Stimulated activated naive CD8-positive, alpha-beta T cell treated with anti-CD3 and anti-CD28 coated beads, Interleukin-15, Interleukin-2, amounts not matched to agents 100 ng/mL and 50 ng/mL, for 24 hours (primary cell): ENCODE results near the gene TMEM35B.
"Not testable (repeated sequence)": the region's sequence is repeated elsewhere in the genome, so short reads cannot be mapped to it uniquely, and the experiment has no call there.

Experiments used
- H3K27ac Mint-ChIP-seq: one replicate; pipeline ENCODE4 v1.8.0; 2021; ENCODE audit warnings: mild to moderate bottlenecking, mixed read lengths
- H3K27me3 Mint-ChIP-seq: one replicate; pipeline ENCODE4 v1.8.0; 2021; ENCODE audit warnings: mixed read lengths
- H3K36me3 Mint-ChIP-seq: one replicate; pipeline ENCODE4 v1.8.0; 2021; ENCODE audit warnings: low read depth, mixed read lengths
- H3K4me1 Mint-ChIP-seq: one replicate; pipeline ENCODE4 v1.8.0; 2021; ENCODE audit warnings: low read depth, mixed read lengths
- H3K4me3 Mint-ChIP-seq: one replicate; pipeline ENCODE4 v1.8.0; 2021; ENCODE audit warnings: mild to moderate bottlenecking, mixed read lengths
- H3K9me3 Mint-ChIP-seq: one replicate; pipeline ENCODE4 v1.8.0; 2021; ENCODE audit warnings: mixed read lengths

TMEM35B gene

GRCh38 chr1:34984793-34985608, at the start of gene TMEM35B:
Gene TMEM35B, minus strand, starts transcription at chr1:34985347. Its CDS starts 42 bp downstream, at chr1:34985305.
- Mint-ChIP-seq H3K9me3 (no peaks in the 10 kb centered on the region), H3K27me3 (no peaks in the 10 kb centered on the region), H3K4me3 (peak within 1 kb of the TSS; percentile 98), H3K4me1 (peaks cover 67% of the 10 kb centered on the region), H3K36me3 (peaks cover 33% of the 10 kb centered on the region), H3K27ac (peak within 1 kb of the TSS; percentile 97)

GRCh38 chr1:35033346-35033745, 48.2 kb upstream of the TMEM35B start:
- Mint-ChIP-seq H3K36me3 (peaks cover 19% of the 10 kb centered on the region), H3K4me3 (no peak overlapping the region), H3K27me3 (no peaks in the 10 kb centered on the region), H3K27ac (no peak overlapping the region), H3K4me1 (peaks cover 32% of the 10 kb centered on the region), H3K9me3 (peaks cover 6% of the 10 kb centered on the region)

- H3K27ac Mint-ChIP-seq, result no peak overlapping the region
- H3K36me3 Mint-ChIP-seq, result peaks cover 24% of the 10 kb centered on the region
- H3K9me3 Mint-ChIP-seq, result peaks cover 6% of the 10 kb centered on the region
- H3K4me3 Mint-ChIP-seq, result peak overlapping the region; percentile 100
- no peaks in the 10 kb centered on the region for H3K27me3 Mint-ChIP-seq
- H3K4me1 Mint-ChIP-seq, result peaks cover 37% of the 10 kb centered on the region
These were observed 47.2 kb upstream of the TMEM35B start for GRCh38 chr1:35032384-35032739.

- peak overlapping the region; percentile 100 for H3K4me3 Mint-ChIP-seq
- peaks cover 6% of the 10 kb centered on the region for H3K9me3 Mint-ChIP-seq
- peaks cover 45% of the 10 kb centered on the region for H3K4me1 Mint-ChIP-seq
- H3K36me3 Mint-ChIP-seq, result peaks cover 36% of the 10 kb centered on the region
- H3K27ac Mint-ChIP-seq, result peak overlapping the region; percentile 99
- H3K27me3 Mint-ChIP-seq, result no peaks in the 10 kb centered on the region
These were observed 45.8 kb upstream of the TMEM35B start for GRCh38 chr1:35030756-35031446.

GRCh38 chr1:35030338-35030737, 45.2 kb upstream of the TMEM35B start:
- peaks cover 6% of the 10 kb centered on the region for H3K9me3 Mint-ChIP-seq
- H3K27me3 Mint-ChIP-seq, result no peaks in the 10 kb centered on the region
- peak overlapping the region; percentile 100 for H3K4me3 Mint-ChIP-seq

GRCh38 chr1:35029761-35030160, 44.6 kb upstream of the TMEM35B start:
- H3K36me3 Mint-ChIP-seq, result peaks cover 41% of the 10 kb centered on the region
- H3K4me1 Mint-ChIP-seq, result peaks cover 49% of the 10 kb centered on the region
- no peak overlapping the region for H3K27ac Mint-ChIP-seq
- H3K27me3 Mint-ChIP-seq, result no peaks in the 10 kb centered on the region
- H3K9me3 Mint-ChIP-seq, result peaks cover 6% of the 10 kb centered on the region
- H3K4me3 Mint-ChIP-seq, result peak overlapping the region; percentile 100

More at GRCh38 chr1:35030338-35030737, 45.2 kb upstream of the TMEM35B start:
- peaks cover 49% of the 10 kb centered on the region for H3K4me1 Mint-ChIP-seq
- H3K36me3 Mint-ChIP-seq, result peaks cover 41% of the 10 kb centered on the region
- peak overlapping the region; percentile 99 for H3K27ac Mint-ChIP-seq

GRCh38 chr1:35016406-35016805, 31.3 kb upstream of the TMEM35B start:
- no peaks in the 10 kb centered on the region for H3K4me1 Mint-ChIP-seq
- H3K9me3 Mint-ChIP-seq, result no peaks in the 10 kb centered on the region
- H3K4me3 Mint-ChIP-seq, result no peak overlapping the region
- no peak overlapping the region for H3K27ac Mint-ChIP-seq
- peaks cover 25% of the 10 kb centered on the region for H3K36me3 Mint-ChIP-seq
- no peaks in the 10 kb centered on the region for H3K27me3 Mint-ChIP-seq

GRCh38 chr1:35014486-35014885, 29.3 kb upstream of the TMEM35B start:
- Mint-ChIP-seq H3K27me3 (no peaks in the 10 kb centered on the region), H3K4me1 (no peaks in the 10 kb centered on the region), H3K9me3 (no peaks in the 10 kb centered on the region), H3K4me3 (no peak overlapping the region), H3K27ac (no peak overlapping the region), H3K36me3 (peaks cover 39% of the 10 kb centered on the region)

- H3K9me3 Mint-ChIP-seq, result no peaks in the 10 kb centered on the region
- H3K27me3 Mint-ChIP-seq, result no peaks in the 10 kb centered on the region
- no peak overlapping the region for H3K27ac Mint-ChIP-seq
- peaks cover 39% of the 10 kb centered on the region for H3K36me3 Mint-ChIP-seq
- no peak overlapping the region for H3K4me3 Mint-ChIP-seq
- no peaks in the 10 kb centered on the region for H3K4me1 Mint-ChIP-seq
These were observed 20.6 kb upstream of the TMEM35B start for GRCh38 chr1:35005711-35006110.

GRCh38 chr1:35001743-35002142, 16.6 kb upstream of the TMEM35B start:
- Mint-ChIP-seq H3K27me3 (no peaks in the 10 kb centered on the region), H3K4me1 (no peaks in the 10 kb centered on the region), H3K36me3 (peaks cover 37% of the 10 kb centered on the region), H3K27ac (no peak overlapping the region), H3K9me3 (no peaks in the 10 kb centered on the region), H3K4me3 (no peak overlapping the region)

- peaks cover 13% of the 10 kb centered on the region for H3K36me3 Mint-ChIP-seq
- no peak overlapping the region for H3K4me3 Mint-ChIP-seq
- H3K27me3 Mint-ChIP-seq, result no peaks in the 10 kb centered on the region
- H3K9me3 Mint-ChIP-seq, result no peaks in the 10 kb centered on the region
- H3K4me1 Mint-ChIP-seq, result no peaks in the 10 kb centered on the region
- H3K27ac Mint-ChIP-seq, result no peak overlapping the region
These were observed 9.7 kb upstream of the TMEM35B start for GRCh38 chr1:34994878-34995277.

- no peak overlapping the region for H3K27ac Mint-ChIP-seq
- H3K27me3 Mint-ChIP-seq, result no peaks in the 10 kb centered on the region
- peaks cover 17% of the 10 kb centered on the region for H3K36me3 Mint-ChIP-seq
- no peak overlapping the region for H3K4me3 Mint-ChIP-seq
- peaks cover 44% of the 10 kb centered on the region for H3K4me1 Mint-ChIP-seq
- H3K9me3 Mint-ChIP-seq, result no peaks in the 10 kb centered on the region
These were observed 3.4 kb upstream of the TMEM35B start for GRCh38 chr1:34988581-34988980.

- Mint-ChIP-seq H3K27ac (no peak overlapping the region), H3K27me3 (no peaks in the 10 kb centered on the region), H3K4me3 (no peak overlapping the region), H3K9me3 (no peaks in the 10 kb centered on the region), H3K36me3 (peaks cover 17% of the 10 kb centered on the region), H3K4me1 (peaks cover 49% of the 10 kb centered on the region)
These were observed 3.0 kb upstream of the TMEM35B start for GRCh38 chr1:34988147-34988546.

GRCh38 chr1:34987018-34987417, 1.9 kb upstream of the TMEM35B start:
- peaks cover 56% of the 10 kb centered on the region for H3K4me1 Mint-ChIP-seq
- no peaks in the 10 kb centered on the region for H3K9me3 Mint-ChIP-seq
- no peak overlapping the region for H3K4me3 Mint-ChIP-seq
- H3K27ac Mint-ChIP-seq, result no peak overlapping the region
- H3K36me3 Mint-ChIP-seq, result peaks cover 18% of the 10 kb centered on the region
- no peaks in the 10 kb centered on the region for H3K27me3 Mint-ChIP-seq

- not testable (repeated sequence) for H3K27me3 Mint-ChIP-seq, H3K9me3 Mint-ChIP-seq
- H3K27ac Mint-ChIP-seq, result peak overlapping the region; percentile 97
- peaks cover 29% of the 10 kb centered on the region for H3K36me3 Mint-ChIP-seq
- peak overlapping the region; percentile 98 for H3K4me3 Mint-ChIP-seq
- peaks cover 64% of the 10 kb centered on the region for H3K4me1 Mint-ChIP-seq
These were observed 410 bp upstream of the TMEM35B start for GRCh38 chr1:34985609-34985904.
